ENCODE results near the gene RAB23. TPM values are rescaled to one million over a fixed set of nuclear protein-coding genes. Genes with fewer than 3 reads are reported as not detected.

The RAB23 gene
- 23.2 and 25.0 TPM in 2 replicates for polyA plus RNA-seq (2014; cell fraction: cytosol; rRNA removed)
- 14.4 TPM in 2 replicates for polyA plus RNA-seq (2014; cell fraction: nucleus; rRNA removed)

- DNase-seq (ENCODE audit: low spot score): peak; percentile 86
These were observed at the start of gene RAB23 for GRCh38 chr6:57221936-57222742. TSS of gene RAB23 (minus strand) at chr6:57222307. CDS start at chr6:57210380, 11,927 bp downstream.

GRCh38 chr6:57268294-57268640 lies 46.2 kb upstream of the RAB23 start:
- DNase-seq (ENCODE audit: low spot score): no peak

GRCh38 chr6:57267586-57268293 lies 45.6 kb upstream of the RAB23 start:
- peak; percentile 50 for DNase-seq (ENCODE audit: low spot score)

GRCh38 chr6:57265755-57266221 lies 43.7 kb upstream of the RAB23 start:
- DNase-seq (ENCODE audit: low spot score): no peak

- DNase-seq (ENCODE audit: low spot score): no peak
These were observed 41.6 kb upstream of the RAB23 start for GRCh38 chr6:57263739-57264138.

DNA sequence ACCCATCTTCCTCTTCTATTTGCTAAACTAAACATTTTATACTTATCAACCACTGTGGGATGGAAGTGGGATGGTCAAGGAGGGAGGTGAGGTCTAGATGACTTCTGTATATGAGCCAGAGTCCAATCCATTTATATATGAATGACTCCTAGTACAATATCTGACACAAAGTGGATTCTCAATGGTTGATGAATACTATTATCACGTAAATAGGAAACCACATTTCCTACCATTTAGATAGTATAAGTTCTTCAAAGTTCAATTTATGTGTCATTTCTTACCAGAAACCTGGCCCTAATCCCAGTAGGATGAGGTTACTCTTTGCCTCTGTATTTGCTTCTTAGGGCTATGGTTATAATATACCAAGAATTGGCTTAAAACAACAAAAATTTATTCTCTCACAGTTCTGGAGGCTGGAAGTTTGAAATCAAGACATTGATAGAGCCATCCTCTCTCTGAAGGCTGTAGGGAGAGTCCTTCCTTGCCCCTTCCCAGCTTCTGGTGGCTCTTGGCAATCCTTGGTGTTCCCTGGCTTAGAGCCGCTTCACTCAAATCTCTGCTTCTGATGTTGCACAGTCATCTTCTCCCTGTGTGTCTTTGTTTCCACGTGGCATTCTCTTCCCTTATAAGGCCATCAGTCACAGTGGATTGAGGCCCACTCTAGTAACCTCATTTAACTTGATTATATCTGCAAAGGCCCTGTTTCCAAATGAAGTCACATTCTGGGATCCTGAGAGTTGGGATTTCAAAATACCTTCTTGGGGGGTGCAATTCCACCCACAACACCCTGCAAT lies 41.0 kb upstream of the RAB23 start:
- DNase-seq (ENCODE audit: low spot score): peak; percentile 78

DNA sequence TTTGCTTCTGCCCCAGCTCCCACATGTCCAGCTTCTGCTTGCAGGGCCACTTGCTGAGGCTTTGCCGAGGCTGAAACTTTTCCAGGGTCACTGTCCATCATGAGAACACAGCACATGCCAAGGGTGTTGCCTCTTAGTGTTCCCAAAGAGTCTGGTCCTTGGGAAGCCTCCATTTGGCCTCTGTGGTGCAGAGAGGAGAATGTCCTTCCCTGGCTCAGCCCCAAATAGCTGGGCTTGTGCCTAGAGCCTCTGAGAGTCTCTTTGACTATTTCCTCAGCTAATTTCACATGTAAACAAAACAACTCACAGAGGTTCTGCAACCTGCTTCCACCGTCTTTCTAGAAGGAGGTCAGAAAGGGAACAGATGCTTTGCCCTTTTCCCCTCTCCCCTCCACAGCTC lies 40.4 kb upstream of the RAB23 start:
- no peak for DNase-seq (ENCODE audit: low spot score)

GRCh38 chr6:57261926-57262325 lies 39.8 kb upstream of the RAB23 start:
- DNase-seq (ENCODE audit: low spot score): no peak

DNA sequence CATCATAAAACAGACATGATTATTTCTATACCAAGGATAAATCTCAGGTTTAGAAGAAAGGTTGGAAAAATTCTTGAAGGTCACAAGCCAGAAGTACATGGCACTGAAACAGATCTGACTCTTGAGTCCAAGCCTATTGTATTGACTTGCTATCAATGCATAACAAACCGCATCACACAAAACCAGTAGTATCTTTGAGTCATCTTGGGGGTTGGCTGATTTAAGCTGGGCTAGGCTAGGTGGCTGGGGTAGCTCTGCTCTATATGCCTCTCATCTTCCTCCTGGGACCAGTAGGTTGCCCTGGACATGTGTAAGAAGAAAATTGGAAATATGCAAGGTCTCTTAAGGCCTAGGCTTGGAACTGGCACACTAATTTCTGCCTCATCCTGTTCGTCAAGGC lies 37.0 kb upstream of the RAB23 start:
- no peak for DNase-seq (ENCODE audit: low spot score)

GRCh38 chr6:57257911-57258541 lies 35.9 kb upstream of the RAB23 start:
- no peak for DNase-seq (ENCODE audit: low spot score)

GRCh38 chr6:57256541-57256940 lies 34.4 kb upstream of the RAB23 start:
- DNase-seq (ENCODE audit: low spot score): no peak

DNA sequence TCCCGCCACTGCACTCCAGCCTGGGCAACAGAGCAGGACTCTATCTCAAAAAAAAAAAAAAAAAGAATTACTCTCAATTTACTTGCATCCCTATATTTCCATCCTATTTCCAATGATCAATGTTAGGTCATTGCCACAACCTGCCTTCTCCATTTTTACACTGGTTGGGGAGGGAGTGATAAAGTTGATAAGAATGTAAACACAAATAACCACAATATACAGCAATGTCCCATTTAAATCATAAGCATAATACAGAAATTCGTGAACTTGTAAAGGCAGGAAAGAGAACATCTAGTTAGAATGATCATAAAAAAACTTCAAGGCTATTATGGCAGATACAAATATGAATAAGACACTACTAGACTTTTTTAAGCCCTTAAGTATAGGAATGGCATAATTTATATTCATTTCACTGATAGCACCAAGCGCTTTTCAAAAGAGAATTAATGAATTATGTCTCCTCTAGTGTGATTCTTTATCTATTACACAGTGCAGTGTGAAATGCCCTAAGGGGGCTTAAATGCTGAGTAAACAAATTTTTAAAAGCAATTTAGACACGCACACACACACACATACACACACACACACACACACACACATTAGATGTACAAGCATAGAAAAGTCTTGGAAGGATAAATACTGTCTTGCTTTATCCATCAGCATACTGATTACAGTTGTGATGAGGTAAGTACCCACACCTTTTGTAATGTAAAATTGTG lies 33.5 kb upstream of the RAB23 start:
- DNase-seq (ENCODE audit: low spot score): no peak

- no peak for DNase-seq (ENCODE audit: low spot score)
These were observed 32.1 kb upstream of the RAB23 start for GRCh38 chr6:57254055-57254717.

- DNase-seq (ENCODE audit: low spot score): no peak
These were observed 30.9 kb upstream of the RAB23 start for GRCh38 chr6:57252975-57253374.

- DNase-seq (ENCODE audit: low spot score): no peak
These were observed 30.0 kb upstream of the RAB23 start for GRCh38 chr6:57252137-57252536.

- DNase-seq (ENCODE audit: low spot score): no peak
These were observed 28.2 kb upstream of the RAB23 start for GRCh38 chr6:57250348-57250747.

GRCh38 chr6:57248311-57248895 lies 26.3 kb upstream of the RAB23 start:
- DNase-seq (ENCODE audit: low spot score): no peak

GRCh38 chr6:57247603-57248002 lies 25.5 kb upstream of the RAB23 start:
- DNase-seq (ENCODE audit: low spot score): no peak

DNA sequence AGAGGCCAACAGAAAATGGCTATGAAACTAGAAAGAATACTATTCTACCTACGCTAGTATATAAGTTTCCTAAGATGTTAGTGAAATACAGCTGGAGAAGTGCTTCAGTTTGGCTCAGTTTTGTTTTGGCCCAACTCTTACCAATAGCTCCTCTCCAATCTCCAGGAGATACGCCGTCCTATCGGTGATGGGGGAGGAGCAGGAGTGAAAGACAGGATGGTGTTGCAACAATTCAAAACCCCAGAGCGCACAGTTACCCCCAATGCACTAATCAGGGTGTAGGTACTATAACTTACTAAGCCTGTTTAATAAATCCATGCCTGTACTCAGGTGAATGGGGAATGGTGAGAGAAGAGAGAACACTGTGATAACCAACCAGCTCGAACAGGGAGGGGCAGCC lies 24.2 kb upstream of the RAB23 start:
- no peak for DNase-seq (ENCODE audit: low spot score)

GRCh38 chr6:57243954-57244353 lies 21.8 kb upstream of the RAB23 start:
- DNase-seq (ENCODE audit: low spot score): no peak

Measured in SK-N-DZ (cell line).